HG02938 (cell line): ENCODE results near the gene SLC16A4.

Experiments used
- ATAC-seq: cut with Tn5 transposase; IDR thresholded peaks from one replicate; pipeline ENCODE4 v1.9.1; 2021; ENCODE audit warnings: mild to moderate bottlenecking, moderate library complexity; ENCODE audit not compliant: unreplicated experiment

The SLC16A4 gene

DNA sequence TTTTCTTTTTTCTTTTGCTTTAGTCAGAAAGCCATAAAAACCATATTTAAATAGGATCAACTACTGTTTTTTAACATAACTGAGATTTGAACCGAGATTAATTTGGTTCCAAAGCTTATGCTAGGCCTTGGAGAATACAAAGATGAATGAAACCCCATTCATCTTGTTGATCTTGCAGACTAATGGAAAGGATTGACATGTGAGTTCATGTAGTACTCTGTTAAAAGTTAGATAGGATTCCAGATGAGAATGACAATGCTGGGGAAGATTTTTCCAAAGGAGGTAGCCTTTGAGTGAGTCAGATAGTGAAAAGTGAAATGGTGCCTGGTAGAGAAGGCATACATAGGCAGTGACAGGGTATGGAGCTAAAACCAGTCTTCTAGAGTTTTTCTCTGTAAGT lies 29.0 kb downstream of the SLC16A4 start:
- ATAC-seq: no peak

DNA sequence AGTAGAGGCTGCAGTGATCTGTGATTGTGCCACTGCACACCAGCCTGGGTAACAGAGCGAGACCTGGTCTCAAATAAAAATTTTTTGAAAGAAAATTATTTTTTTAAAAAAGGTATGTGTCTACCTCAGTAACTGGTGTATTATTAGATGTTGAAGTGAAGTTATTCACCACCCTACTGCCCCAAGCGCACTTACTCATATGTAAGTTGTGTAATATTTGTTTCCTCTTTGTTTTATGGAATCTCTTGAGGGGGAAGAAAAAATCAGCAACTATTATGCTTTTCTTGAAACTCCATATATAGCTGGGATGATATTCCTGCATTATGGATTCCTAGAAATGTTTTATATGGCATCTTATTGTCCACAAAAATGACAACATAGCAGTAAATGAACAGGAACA lies 30.4 kb downstream of the SLC16A4 start:
- no peak for ATAC-seq

DNA sequence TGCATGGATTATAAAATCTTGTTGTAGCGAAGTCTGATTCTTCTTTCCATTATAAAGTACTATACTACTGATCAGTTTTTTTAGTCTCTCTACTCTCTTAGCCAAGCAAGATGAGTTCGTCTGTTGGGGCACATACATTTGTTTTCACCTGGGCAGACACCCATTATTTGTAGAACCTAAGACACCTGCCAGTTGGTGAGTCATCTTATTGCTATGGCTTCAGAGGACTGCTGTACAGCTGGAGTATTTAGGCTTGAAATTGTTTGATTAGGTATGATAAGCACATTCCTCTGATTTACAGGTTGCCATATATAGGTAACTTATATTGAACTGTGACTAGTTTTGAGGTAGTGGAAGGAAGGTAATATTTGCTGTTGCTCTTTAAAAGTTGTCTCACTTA lies 34.4 kb downstream of the SLC16A4 start:
- ATAC-seq: no peak

DNA sequence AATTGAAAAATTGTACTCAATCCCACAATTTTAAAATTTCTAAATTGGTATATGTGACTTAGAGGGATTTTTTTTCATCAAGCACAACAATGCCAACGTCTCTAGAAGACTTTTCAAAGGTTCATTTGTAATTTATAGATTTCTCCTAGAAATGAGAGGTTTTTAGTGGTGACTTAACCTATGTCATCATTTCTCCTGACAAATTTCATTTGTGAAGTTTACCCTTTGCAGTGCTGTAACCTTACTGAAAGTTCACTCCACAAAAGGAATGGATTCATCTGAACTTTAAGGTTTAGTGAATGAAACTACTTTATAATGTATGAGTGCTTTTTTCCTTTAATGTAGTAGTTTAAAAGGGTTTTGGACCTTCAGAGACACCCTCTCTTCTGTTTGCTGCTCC lies 35.5 kb downstream of the SLC16A4 start:
- no peak for ATAC-seq

DNA sequence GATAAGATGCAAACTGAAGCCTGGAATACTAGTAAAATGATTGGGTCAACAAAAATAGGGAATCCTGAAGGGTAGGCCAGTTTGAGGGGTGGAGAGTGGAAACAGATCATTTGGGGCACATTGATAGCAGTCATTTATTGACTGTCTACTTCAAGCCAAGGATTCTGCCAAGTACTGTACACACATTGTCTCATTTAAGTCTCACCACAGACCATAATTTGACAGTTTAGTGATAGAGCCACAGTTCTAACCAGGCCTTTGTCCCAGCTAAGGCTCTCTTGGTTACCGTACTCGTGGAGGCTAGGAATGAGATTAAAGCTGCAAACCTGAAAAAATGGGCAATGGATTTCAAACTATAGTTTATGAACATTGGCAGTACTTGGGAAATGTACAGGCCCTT lies 40.5 kb downstream of the SLC16A4 start:
- ATAC-seq: no peak

DNA sequence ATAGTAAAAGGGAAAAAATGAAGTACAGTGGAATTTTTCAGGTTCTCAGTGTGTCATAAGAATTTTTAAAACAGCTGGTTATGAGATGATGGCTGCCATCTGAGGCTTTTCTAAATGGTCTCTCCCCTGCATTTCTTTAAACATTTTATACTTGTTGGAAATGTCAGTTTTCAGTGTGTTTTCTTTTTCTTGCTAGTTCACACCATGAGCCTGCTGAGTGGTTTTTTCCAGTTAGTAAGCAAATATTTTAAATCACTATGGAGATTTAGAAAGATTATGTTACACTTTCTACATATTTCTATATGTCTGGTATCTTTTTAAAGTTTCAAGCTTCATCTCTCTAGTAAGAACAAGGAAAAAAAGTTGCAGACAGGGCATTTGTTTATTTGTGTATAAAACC lies 42.1 kb downstream of the SLC16A4 start:
- no peak for ATAC-seq

DNA sequence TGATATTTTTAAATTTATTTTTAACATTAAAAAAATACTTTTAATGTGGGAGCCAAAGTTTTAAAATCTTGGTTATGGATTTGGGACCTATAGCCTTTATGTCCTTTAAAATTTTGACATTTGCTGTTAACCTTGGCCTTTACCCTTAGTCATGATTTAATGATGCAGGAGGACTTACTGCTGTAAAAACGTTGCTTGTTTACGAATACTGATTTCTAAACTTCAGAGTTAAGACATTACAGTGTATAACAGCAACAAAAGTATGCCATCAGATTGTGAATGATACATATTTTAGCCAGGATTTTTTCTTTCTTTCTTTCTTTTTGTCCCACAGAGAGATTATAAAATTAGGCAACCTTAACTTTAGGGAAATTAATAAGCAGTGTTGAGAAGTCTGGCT lies 42.8 kb downstream of the SLC16A4 start:
- ATAC-seq: no peak

DNA sequence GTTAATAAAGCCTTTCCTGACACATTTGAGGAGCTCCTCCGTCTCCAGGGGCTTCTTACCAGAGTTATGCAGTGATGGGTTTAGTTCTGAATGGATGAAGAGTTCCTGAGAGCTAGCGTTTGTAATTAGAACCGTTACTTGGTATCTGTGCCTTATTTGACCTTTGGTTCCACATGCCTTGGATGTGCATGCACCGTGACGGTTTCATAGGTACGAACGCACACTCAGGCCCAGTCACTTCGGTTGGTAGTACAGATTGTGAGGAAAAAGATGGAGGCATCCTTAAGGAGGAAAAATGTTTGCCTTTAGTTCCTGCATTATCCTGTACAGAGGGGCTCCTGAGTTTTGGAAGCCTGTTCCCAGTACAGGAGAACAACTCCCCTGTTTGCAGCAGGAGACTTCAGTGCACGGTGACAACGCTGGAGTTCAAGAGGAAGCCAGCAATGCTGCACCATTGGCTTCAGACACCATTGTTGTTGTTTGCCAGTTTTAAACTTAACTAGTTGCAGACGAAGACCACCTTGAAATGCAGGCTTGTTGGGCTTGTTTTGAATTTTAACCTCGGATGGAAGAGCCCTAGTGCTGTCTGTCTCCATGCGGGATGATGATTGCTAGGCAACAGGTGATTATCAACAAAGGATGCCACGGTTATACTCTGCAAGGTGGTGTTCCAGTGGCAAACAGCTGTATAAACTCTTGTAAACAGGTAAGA lies 43.5 kb downstream of the SLC16A4 start:
- no peak for ATAC-seq

DNA sequence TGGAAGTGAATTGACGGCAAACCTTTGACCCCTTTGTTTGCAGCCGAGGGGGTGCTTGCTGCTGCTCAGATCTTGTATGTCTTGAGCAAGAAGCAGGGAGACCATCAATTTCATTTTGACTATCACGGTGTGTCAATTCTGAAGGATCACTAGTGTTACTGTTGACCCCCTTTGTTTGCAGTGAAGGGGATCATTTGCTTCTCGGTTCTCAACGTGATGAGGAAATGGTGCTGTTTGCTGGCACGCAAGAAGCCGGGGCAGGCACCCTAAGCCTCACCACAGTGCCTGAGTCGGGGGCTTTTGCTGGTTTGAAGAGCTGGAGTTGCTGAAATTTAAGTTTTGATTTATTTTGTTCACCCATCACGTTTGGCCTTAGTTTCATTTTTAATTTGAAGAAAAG lies 44.1 kb downstream of the SLC16A4 start:
- ATAC-seq: no peak

DNA sequence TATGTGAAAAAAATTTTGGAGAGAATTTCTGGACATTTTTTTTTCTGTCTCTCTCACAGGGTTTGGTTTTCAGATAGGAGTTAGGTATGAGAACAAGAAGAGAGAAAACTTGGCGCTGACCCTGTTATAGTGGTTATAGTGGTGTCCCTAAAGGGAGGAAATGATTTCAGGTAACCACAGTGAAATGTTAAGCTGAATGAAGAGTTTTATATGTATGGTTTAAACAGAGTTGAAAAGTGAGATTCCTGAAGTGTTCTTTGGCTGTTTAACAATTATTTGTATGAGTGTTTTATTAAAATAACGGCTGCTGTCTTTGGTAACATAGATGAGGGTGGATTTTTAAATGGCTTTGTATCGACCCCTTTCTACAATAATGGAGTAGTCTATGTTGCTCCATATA lies 45.3 kb downstream of the SLC16A4 start:
- no peak for ATAC-seq

DNA sequence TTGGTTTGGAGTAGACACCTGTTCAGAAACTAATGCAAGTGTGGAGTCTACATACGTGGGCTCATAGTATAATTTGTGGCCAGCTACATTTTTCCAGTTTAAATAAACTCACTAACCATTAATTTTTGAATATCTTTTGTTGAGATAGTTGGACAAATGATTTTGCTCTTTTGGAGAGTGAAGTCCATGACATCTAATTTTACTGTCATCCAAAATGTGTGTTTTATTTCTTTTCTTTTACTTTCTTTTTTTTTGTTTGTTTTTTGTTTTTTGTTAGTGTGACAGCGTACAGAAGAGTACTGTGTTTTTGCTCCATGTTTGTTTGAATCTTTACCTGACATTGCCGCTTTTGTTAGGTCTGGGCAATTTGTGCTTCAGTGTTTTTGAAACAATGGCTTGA lies 46.7 kb downstream of the SLC16A4 start:
- ATAC-seq: no peak

DNA sequence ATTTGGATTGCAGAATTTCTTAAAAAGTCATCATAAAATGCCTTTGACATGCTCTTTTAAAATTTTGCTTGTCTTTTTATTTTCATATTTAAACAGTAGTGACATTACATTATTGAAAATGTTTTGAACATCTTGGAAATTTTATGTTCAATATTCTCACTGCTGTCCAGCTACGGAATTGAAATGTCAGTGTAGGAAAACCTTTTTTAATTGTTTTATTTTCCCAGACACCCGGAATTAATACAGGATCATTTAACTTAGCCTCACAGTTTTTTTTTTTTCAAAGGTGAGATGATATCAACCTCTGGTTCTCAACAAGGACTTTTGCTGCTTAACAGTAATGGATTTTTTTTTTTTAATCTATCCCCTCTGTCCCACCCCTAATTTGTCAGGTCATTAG lies 47.6 kb downstream of the SLC16A4 start:
- no peak for ATAC-seq

DNA sequence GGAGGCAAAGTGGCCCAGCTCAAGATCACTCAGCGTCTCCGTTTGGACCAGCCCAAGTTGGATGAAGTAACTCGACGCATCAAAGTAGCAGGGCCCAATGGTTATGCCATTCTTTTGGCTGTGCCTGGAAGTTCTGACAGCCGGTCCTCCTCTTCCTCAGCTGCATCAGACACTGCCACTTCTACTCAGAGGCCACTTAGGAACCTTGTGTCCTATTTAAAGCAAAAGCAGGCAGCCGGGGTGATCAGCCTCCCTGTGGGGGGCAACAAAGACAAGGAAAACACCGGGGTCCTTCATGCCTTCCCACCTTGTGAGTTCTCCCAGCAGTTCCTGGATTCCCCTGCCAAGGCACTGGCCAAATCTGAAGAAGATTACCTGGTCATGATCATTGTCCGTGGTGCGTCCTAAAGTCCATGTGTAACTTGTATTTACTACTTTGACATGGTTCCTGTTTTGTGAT lies 48.9 kb downstream of the SLC16A4 start:
- no peak for ATAC-seq

DNA sequence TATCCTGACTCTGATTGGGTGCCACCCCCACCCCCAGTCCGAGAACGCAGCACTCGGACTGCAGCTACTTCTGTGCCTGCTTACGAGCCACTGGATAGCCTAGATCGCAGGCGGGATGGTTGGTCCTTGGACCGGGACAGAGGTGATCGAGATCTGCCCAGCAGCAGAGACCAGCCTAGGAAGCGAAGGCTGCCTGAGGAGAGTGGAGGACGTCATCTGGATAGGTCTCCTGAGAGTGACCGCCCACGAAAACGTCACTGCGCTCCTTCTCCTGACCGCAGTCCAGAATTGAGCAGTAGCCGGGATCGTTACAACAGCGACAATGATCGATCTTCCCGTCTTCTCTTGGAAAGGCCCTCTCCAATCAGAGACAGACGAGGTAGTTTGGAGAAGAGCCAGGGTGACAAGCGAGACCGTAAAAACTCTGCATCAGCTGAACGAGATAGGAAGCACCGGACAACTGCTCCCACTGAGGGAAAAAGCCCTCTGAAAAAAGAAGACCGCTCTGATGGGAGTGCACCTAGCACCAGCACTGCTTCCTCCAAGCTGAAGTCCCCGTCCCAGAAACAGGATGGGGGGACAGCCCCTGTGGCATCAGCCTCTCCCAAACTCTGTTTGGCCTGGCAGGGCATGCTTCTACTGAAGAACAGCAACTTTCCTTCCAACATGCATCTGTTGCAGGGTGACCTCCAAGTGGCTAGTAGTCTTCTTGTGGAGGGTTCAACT lies 49.5 kb downstream of the SLC16A4 start:
- no peak for ATAC-seq

DNA sequence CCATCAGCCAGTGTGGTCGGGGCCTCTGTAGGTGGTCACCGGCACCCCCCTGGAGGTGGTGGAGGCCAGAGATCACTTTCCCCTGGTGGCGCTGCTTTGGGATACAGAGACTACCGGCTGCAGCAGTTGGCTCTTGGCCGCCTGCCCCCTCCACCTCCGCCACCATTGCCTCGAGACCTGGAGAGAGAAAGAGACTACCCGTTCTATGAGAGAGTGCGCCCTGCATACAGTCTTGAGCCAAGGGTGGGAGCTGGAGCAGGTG lies 50.7 kb downstream of the SLC16A4 start:
- no peak for ATAC-seq

DNA sequence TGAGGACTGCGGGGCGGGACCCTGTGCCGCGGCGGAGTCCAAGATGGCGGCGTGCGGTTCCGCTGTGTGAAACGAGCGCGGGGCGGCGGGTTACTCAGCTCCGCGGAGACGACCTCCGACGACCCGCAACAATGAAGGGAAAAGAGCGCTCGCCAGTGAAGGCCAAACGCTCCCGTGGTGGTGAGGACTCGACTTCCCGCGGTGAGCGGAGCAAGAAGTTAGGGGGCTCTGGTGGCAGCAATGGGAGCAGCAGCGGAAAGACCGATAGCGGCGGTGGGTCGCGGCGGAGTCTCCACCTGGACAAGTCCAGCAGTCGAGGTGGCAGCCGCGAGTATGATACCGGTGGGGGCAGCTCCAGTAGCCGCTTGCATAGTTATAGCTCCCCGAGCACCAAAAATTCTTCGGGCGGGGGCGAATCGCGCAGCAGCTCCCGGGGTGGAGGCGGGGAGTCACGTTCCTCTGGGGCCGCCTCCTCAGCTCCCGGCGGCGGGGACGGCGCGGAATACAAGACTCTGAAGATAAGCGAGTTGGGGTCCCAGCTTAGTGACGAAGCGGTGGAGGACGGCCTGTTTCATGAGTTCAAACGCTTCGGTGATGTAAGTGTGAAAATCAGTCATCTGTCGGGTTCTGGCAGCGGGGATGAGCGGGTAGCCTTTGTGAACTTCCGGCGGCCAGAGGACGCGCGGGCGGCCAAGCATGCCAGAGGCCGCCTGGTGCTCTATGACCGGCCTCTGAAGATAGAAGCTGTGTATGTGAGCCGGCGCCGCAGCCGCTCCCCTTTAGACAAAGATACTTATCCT lies 51.2 kb downstream of the SLC16A4 start:
- ATAC-seq: peak; percentile 1

DNA sequence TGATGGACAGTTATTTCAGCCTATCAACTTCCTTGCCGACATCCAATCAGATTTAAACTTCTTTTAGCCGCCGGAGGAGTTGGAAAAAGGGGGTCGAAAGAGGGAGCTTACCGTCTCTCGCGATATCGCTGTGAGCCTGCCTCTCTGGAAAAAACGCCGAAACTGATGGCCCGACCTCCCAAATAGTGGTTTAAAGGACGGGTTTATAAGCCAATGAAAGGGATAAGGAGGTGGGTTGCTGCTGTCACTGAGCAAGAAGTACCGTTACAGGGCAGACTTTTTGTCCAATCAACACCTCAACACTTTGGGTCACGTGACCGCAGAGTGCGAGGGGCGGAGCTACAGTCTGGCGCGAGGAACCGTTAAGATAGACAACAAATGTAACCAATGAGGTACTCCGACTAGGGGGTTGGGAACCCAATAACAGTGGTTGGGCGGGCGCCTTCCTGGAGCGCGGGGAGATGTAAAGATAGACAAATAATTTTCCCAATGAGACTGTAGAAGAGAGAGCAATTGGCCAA lies 51.9 kb downstream of the SLC16A4 start, which contains the start of gene RBM15:
Gene RBM15, plus strand, starts transcription at position 492 of the 521 bp plus-strand sequence. Its CDS starts 29 bp downstream, at position 521.
- peak; percentile 70 for ATAC-seq

DNA sequence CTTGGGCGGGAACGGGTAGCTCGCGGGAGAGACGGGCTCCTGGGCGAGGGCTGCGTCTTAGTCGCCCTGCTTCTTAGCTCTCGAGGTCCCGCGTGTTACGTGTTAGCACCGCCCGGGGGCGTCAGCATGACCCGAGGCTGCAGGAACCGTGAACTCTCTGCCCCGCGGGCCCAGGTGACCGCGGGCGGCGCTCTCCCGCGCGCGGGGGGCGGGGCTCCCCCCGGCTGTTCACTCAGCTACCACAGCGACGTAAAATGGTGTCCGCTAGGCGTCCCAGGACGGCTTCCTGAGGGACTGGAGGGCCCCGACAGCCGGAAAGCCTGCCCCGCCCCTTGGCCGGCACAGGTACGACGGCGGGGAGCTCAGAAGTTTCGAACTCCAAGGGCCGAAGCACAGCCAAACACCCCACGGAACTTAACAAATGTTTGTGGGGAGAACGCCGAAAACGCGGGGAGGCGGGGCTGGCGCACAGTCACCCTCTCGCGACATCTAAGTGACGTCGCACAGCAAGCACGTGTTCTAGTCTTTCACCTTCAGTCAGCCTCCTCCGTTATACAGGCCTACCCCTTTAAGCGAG lies 52.4 kb downstream of the SLC16A4 start:
- peak; percentile 73 for ATAC-seq

DNA sequence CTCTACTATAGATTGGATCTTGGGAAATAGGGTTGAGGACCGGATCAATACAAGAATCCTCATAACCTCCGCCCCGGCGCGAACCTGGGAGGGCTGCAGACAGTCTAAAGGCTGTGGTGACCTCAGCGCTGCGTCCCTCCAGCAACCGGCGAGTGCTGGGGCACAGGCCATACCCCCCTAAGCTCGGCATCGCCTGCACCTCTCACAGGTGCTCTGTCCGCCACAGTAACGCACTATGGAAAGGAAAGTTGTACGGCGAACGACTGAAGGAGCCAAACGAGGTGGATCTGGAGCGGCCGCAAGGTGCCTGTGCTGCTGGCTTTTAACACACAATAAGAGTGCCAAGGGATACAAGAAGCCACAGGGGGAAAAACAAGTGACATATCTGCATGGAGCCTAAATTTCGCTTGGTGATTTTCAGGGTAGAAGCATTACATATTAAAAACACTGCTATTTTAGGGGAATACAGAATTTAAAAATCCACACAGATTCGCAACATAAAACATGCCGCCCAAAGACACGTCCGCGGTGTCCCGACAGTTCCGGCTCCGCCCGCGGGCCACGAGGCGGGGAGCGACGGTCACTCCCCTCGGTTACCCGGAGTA lies 53.0 kb downstream of the SLC16A4 start:
- ATAC-seq: no peak

DNA sequence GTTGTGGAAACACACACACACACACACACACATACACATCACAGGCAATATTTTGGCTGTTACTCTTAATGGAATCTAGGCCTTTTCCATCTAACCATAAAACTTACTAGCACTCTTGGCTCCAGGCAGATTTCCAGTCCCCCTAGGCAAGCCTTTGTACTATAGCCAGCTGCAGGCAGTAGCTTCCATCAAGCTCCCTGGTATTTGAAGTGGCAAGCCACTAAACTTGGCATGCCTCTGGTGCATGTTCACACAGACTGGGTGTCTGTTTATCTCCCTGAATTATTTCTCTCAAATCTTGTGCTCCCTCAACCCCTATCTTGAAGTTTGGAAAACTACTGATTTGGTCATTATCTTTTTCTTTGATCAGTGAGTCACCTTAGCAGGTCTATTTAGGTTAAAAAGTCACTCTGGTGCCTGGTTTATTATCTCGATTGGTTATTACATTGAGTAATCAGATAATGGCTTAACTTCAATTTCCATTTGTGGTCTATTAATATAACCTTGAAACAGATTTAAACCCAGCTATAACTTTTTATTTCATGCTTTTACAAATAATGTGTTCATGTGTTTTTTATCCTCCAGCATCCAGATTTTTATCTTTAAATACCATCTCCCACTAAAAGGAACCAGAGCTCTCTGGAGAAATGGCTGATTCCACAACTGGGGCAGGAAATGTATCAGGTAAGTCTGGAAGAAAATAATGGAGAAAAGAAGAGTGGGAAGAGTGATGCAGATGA lies 54.4 kb downstream of the SLC16A4 start:
- ATAC-seq: no peak
